NCI-H69 (cell line): ENCODE results near the gene SKIDA1.

ENCODE experiments used
- DNase-seq: peaks from one replicate; lab custom pipeline; 2025; lab: John Stamatoyannopoulos, UW

Gene SKIDA1

GRCh38 chr10:21517134-21518031 is 8.1 kb downstream of the SKIDA1 start:
- peak; percentile 71 for DNase-seq

- peak; percentile 68 for DNase-seq
These were observed 9.0 kb downstream of the SKIDA1 start for GRCh38 chr10:21516242-21517131.

- DNase-seq, result no peak
These were observed 9.9 kb downstream of the SKIDA1 start for GRCh38 chr10:21515361-21516241.

DNA sequence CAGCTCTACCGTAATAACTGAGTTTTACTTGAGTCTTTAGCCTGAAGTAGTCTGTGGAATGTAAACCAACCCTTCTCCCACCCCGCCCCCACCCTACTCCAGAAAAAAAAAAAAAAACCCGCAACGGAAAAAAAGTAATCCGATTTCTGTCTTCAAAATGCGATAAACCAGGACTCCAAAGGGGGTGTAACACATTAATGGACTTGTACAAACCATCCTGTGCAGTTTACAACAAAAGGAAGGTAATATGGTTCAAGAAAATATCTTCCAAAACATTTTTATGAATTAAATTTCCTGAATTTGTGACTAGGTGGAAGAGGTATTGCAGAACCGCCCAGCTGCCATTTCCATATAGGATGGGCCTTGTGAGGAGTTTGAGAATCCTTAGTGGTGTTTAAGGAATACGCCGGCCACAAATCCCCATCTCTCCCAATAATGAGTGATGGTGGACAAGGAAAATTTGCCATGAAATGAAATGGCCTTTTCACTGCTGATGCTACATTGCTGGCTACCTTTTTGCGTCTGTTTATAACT is 10.6 kb downstream of the SKIDA1 start:
- DNase-seq, result no peak

- no peak for DNase-seq
These were observed 11.2 kb downstream of the SKIDA1 start for GRCh38 chr10:21514129-21514817.

DNA sequence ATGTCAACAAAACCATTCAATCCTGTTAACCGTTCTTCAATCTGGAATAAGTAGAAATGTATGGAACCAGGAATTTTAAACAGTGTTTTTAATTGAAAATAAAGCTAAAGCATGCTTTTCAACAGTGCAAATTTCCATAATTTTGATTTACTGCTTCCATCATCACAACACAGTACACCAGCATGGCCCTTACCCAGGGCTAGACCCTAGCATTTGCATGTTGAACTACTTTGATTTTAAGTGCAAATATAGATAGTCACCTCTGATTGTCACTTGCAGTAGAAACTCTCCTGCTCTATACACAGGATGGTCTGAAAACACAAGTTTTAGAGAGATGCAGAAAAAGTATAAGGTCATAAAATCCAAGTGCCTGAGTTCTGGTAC is 12.1 kb downstream of the SKIDA1 start:
- no peak for DNase-seq

GRCh38 chr10:21512573-21513404 is 12.7 kb downstream of the SKIDA1 start:
- no peak for DNase-seq

- DNase-seq, result no peak
These were observed 13.4 kb downstream of the SKIDA1 start for GRCh38 chr10:21511946-21512572.

- no peak for DNase-seq
These were observed 14.3 kb downstream of the SKIDA1 start for GRCh38 chr10:21511095-21511570.

- no peak for DNase-seq
These were observed 15.0 kb downstream of the SKIDA1 start for GRCh38 chr10:21510241-21511094.

DNA sequence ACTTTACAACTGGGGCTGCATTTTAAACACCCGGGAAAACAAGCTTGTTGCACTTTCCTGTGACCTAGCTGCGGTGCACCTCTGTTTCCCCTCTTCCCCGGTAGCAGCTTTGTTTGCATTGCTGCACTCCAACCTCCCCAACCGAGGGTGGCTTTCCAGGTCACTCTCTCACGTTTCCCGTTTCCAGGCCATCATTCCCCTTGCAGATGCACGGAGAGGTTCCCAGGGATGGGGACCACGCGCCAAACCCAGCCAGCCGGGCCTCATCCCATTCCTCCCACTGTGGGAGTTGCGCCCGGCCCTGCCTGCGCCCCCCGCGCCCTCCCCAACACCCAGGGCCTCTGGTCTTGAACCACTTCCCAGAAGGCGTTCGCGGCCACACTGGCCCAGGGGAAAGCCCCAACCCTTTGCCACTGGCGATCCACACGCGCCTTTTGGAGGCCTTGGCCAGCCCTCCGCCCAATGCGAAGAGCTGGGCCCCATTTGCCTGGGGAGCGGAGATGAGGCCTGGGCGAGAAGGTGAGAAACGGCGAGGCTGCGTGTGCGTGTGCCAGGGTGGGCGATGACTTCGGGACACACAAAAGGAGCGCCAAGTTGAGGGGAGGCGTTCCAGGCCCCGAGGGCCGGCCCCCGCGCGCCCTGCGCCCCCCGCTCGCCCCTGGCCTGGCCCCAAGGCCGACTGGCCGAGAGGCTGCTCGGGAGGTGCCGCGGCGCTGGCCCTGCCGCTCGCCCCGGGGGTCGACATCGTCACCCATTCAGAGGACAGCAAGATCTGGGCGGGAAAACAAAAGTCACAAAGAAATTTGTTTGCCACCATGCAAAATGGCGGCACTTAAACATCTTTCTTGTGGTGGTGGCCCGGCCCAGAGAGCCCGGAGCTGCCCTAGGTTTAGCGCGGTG is 15.9 kb downstream of the SKIDA1 start:
- DNase-seq, result no peak

- DNase-seq, result no peak
These were observed 16.7 kb downstream of the SKIDA1 start for GRCh38 chr10:21508706-21509331.

- no peak for DNase-seq
These were observed 18.3 kb downstream of the SKIDA1 start for GRCh38 chr10:21507150-21507549.

GRCh38 chr10:21506351-21506750 is 19.1 kb downstream of the SKIDA1 start:
- DNase-seq, result no peak

- DNase-seq, result no peak
These were observed 19.7 kb downstream of the SKIDA1 start for GRCh38 chr10:21505711-21506278.

DNA sequence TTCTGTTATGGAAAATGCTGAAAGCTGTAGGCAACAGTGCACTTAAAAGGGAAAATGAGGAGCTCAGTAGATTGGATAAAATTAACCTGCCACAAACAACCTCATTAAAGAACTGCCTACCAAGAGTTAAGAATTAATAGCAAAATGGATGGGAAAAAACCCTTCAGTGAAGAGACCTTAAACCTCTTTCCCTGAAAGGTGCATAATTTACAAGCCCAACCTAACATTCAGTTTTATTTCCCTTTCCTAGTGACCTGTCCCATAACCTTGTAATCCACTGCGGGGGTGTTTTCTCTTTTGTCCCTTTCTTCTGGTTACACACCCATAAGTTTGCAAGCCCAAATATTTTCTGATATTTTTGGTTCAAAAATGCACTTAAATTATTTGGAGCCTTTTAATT is 21.9 kb downstream of the SKIDA1 start:
- DNase-seq, result no peak

GRCh38 chr10:21502348-21502740 is 23.1 kb downstream of the SKIDA1 start:
- DNase-seq, result no peak
